WTC11 (cell line): ENCODE data around the gene MACF1. TPM values are rescaled to one million over a fixed set of nuclear protein-coding genes. Genes with fewer than 3 reads are reported as not detected.
A peak's percentile ranks its signal among the peaks of the same experiment; 100 is the strongest.
"Not testable (repeated sequence)": the region's sequence is repeated elsewhere in the genome, so short reads cannot be mapped to it uniquely, and the experiment has no call there.

Experiments used
- ATAC-seq: fragments of 200-7000 bp; cut with Tn5 transposase; 2 replicates; pipeline ENCODE4 v1.10.0; 2021; ENCODE audit warnings: mild to moderate bottlenecking, moderate library complexity
- CTCF ChIA-PET: fragments of 300-600 bp; sonication (Branson Sonifier 250); formaldehyde crosslinking; loops from one replicate; lab custom pipeline; 2021; ENCODE audit warnings: antibody characterized with exemption; lab: Charles Lee
- POLR2A ChIA-PET: fragments of 350-600 bp; sonication (Branson Sonifier 250); formaldehyde crosslinking; loops from one replicate; lab custom pipeline; 2021; ENCODE audit warnings: antibody characterized with exemption; lab: Charles Lee
- DNase-seq: peaks from one replicate; pipeline ENCODE4 v3.0.0; 2021; ENCODE audit warnings: low spot score
- H3K27ac Mint-ChIP-seq: 2 replicates; pipeline ENCODE4 v1.8.0; 2021; ENCODE audit warnings: mixed read lengths
- H3K27me3 Mint-ChIP-seq: 2 replicates; pipeline ENCODE4 v1.8.0; 2021; ENCODE audit warnings: low read depth, mild to moderate bottlenecking, moderate library complexity, mixed read lengths
- H3K36me3 Mint-ChIP-seq: 2 replicates; pipeline ENCODE4 v1.8.0; 2021; ENCODE audit warnings: mixed read lengths
- H3K4me1 Mint-ChIP-seq: 2 replicates; pipeline ENCODE4 v1.8.0; 2022; ENCODE audit warnings: mixed read lengths
- H3K4me3 Mint-ChIP-seq: 2 replicates; pipeline ENCODE4 v1.8.0; 2021; ENCODE audit warnings: mild to moderate bottlenecking, moderate library complexity, mixed read lengths
- H3K9me3 Mint-ChIP-seq: 2 replicates; pipeline ENCODE4 v1.8.0; 2021; ENCODE audit warnings: mixed read lengths
- CDX4 ChIP-seq: fragments of 250-450 bp; sonication (Bioruptor Pico); IDR thresholded peaks from 2 replicates; pipeline ENCODE4 v1.9.0; 2021; ENCODE audit warnings: moderate library complexity, mild to moderate bottlenecking, inconsistent platforms, borderline replicate concordance
- FOXP1 ChIP-seq: sonication (generic); formaldehyde crosslinking; IDR thresholded peaks from 2 replicates; pipeline ENCODE4 v1.8.0; 2022; ENCODE audit warnings: missing genetic modification reagents, mild to moderate bottlenecking, moderate library complexity, borderline replicate concordance
- FOXP4 ChIP-seq: sonication (generic); formaldehyde crosslinking; IDR thresholded peaks from 2 replicates; pipeline ENCODE4 v1.8.0; 2022; ENCODE audit warnings: mild to moderate bottlenecking, missing genetic modification reagents
- GABPB1 ChIP-seq: sonication (generic); formaldehyde crosslinking; IDR thresholded peaks from 2 replicates; pipeline ENCODE4 v1.8.1; 2023; ENCODE audit warnings: mild to moderate bottlenecking, missing genetic modification reagents
- GTF2I ChIP-seq: fragments of 250-450 bp; sonication (Bioruptor Pico); conservative IDR thresholded peaks from 2 replicates; pipeline ENCODE4 v1.4.0; 2021; ENCODE audit warnings: mild to moderate bottlenecking
- JAZF1 ChIP-seq: fragments of 250-450 bp; sonication (Bioruptor Pico); IDR thresholded peaks from 2 replicates; pipeline ENCODE4 v1.9.0; 2021; ENCODE audit warnings: moderate library complexity, mild to moderate bottlenecking, inconsistent platforms
- MLX ChIP-seq: sonication (generic); formaldehyde crosslinking; IDR thresholded peaks from 2 replicates; pipeline ENCODE4 v1.8.1; 2023; ENCODE audit warnings: mild to moderate bottlenecking, missing genetic modification reagents, moderate library complexity
- MYBL2 ChIP-seq: sonication (generic); formaldehyde crosslinking; IDR thresholded peaks from 2 replicates; pipeline ENCODE4 v1.8.1; 2023; ENCODE audit warnings: mild to moderate bottlenecking, moderate library complexity, missing genetic modification reagents
- SMAD3 ChIP-seq: sonication (generic); formaldehyde crosslinking; IDR thresholded peaks from 2 replicates; pipeline ENCODE4 v1.8.0; 2022; ENCODE audit warnings: missing genetic modification reagents, mild to moderate bottlenecking, borderline replicate concordance
- SOX15 ChIP-seq: fragments of 250-450 bp; sonication (Bioruptor Pico); IDR thresholded peaks from 2 replicates; pipeline ENCODE4 v1.9.0; 2021; ENCODE audit warnings: mild to moderate bottlenecking
- SP1 ChIP-seq: sonication (generic); formaldehyde crosslinking; conservative IDR thresholded peaks from 2 replicates; pipeline ENCODE4 v1.8.1; 2022; ENCODE audit warnings: missing genetic modification reagents
- TEAD4 ChIP-seq: sonication (generic); formaldehyde crosslinking; IDR thresholded peaks from 2 replicates; pipeline ENCODE4 v1.8.0; 2022; ENCODE audit warnings: mild to moderate bottlenecking, missing genetic modification reagents
- TP53 ChIP-seq: sonication (generic); formaldehyde crosslinking; IDR thresholded peaks from 2 replicates; pipeline ENCODE4 v1.8.1; 2023; ENCODE audit warnings: mild to moderate bottlenecking, missing genetic modification reagents
- ZBTB21 ChIP-seq: sonication (generic); formaldehyde crosslinking; IDR thresholded peaks from 2 replicates; pipeline ENCODE4 v1.8.1; 2023; ENCODE audit warnings: mild to moderate bottlenecking, missing genetic modification reagents, borderline replicate concordance
- ZNF121 ChIP-seq: sonication (generic); formaldehyde crosslinking; IDR thresholded peaks from 2 replicates; pipeline ENCODE4 v1.8.0; 2023; ENCODE audit warnings: missing genetic modification reagents
- ZNF219 ChIP-seq: sonication (generic); formaldehyde crosslinking; IDR thresholded peaks from 2 replicates; pipeline ENCODE4 v1.8.0; 2023; ENCODE audit warnings: missing genetic modification reagents, mild to moderate bottlenecking, borderline replicate concordance
- ZNF263 ChIP-seq: sonication (generic); formaldehyde crosslinking; IDR thresholded peaks from 2 replicates; pipeline ENCODE4 v1.8.1; 2022; ENCODE audit warnings: low read depth, mild to moderate bottlenecking, moderate library complexity, missing genetic modification reagents
- ZNF532 ChIP-seq: fragments of 250-450 bp; sonication (Bioruptor Pico); IDR thresholded peaks from 2 replicates; pipeline ENCODE4 v1.9.0; 2021; ENCODE audit warnings: mild to moderate bottlenecking, borderline replicate concordance
- ZNF671 ChIP-seq: fragments of 250-450 bp; sonication (Bioruptor Pico); IDR thresholded peaks from 2 replicates; pipeline ENCODE4 v1.8.0; 2021; ENCODE audit warnings: mild to moderate bottlenecking
- total RNA-seq: library from RNA; stranded (reverse); gene quantifications from 3 replicates; pipeline ENCODE4 v1.2.3, GENCODE V29; 2021
- TF ChIP-seq, protein P1 (sequence below): sonication (generic); formaldehyde crosslinking; IDR thresholded peaks from 2 replicates; pipeline ENCODE4 v1.8.1; 2023; ENCODE audit warnings: mild to moderate bottlenecking, missing genetic modification reagents, borderline replicate concordance

The MACF1 gene
- total RNA-seq, 1 experiment from 2014 or later: 327 TPM

DNA sequence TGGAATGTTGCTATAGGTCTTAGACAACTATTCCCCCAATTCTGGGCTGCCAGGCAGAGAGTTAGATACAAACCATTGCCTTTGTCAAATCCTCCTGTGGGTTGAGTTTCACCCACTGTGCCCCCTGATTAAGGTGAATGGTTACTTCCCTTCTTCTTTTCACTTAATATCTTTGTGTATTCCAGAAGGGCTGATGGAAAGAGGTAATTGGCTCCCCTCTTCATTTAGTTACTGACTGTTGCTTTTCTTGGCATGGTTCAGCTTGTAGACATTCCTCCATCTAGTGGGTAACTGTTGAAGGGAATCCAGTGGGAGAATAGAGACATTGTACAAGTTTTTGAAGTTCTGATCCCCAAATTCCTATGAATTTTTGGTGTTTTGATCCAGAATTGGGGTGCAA lies 43.8 kb upstream of the MACF1 start:
- H3K27me3 Mint-ChIP-seq: no peaks in the 10 kb centered on the region
- TF ChIP-seq ZNF671 (CRISPR knock-in tag): no peak
- TF ChIP-seq CDX4 (CRISPR knock-in tag): no peak
- no peak for TF ChIP-seq ZBTB21 (CRISPR knock-in tag)
- no peak for TF ChIP-seq SP1
- no peak for TF ChIP-seq SOX15 (CRISPR knock-in tag)
- no peak for TF ChIP-seq ZNF121 (CRISPR knock-in tag)
- no peak for TF ChIP-seq TEAD4
- TF ChIP-seq MLX: no peak
- no peak for TF ChIP-seq MYBL2 (CRISPR knock-in tag)
- no peak for TF ChIP-seq TP53 (CRISPR knock-in tag)
- no peak for TF ChIP-seq FOXP1 (CRISPR knock-in tag)
- no peak for TF ChIP-seq SMAD3 (CRISPR knock-in tag)
- TF ChIP-seq FOXP4: no peak
- TF ChIP-seq ZNF219 (CRISPR knock-in tag): no peak
- TF ChIP-seq ZNF263 (CRISPR knock-in tag): no peak
- no peak for TF ChIP-seq GTF2I
- no peak for TF ChIP-seq JAZF1 (CRISPR knock-in tag)
- TF ChIP-seq, protein P1, sequence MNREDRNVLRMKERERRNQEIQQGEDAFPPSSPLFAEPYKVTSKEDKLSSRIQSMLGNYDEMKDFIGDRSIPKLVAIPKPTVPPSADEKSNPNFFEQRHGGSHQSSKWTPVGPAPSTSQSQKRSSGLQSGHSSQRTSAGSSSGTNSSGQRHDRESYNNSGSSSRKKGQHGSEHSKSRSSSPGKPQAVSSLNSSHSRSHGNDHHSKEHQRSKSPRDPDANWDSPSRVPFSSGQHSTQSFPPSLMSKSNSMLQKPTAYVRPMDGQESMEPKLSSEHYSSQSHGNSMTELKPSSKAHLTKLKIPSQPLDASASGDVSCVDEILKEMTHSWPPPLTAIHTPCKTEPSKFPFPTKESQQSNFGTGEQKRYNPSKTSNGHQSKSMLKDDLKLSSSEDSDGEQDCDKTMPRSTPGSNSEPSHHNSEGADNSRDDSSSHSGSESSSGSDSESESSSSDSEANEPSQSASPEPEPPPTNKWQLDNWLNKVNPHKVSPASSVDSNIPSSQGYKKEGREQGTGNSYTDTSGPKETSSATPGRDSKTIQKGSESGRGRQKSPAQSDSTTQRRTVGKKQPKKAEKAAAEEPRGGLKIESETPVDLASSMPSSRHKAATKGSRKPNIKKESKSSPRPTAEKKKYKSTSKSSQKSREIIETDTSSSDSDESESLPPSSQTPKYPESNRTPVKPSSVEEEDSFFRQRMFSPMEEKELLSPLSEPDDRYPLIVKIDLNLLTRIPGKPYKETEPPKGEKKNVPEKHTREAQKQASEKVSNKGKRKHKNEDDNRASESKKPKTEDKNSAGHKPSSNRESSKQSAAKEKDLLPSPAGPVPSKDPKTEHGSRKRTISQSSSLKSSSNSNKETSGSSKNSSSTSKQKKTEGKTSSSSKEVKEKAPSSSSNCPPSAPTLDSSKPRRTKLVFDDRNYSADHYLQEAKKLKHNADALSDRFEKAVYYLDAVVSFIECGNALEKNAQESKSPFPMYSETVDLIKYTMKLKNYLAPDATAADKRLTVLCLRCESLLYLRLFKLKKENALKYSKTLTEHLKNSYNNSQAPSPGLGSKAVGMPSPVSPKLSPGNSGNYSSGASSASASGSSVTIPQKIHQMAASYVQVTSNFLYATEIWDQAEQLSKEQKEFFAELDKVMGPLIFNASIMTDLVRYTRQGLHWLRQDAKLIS (CRISPR knock-in tag): no peak
- no peak for TF ChIP-seq GABPB1 (CRISPR knock-in tag)
- TF ChIP-seq ZNF532 (CRISPR knock-in tag): no peak
- ATAC-seq (no peak), DNase-seq (no peak)
- peak overlapping the region; percentile 98 for H3K27ac Mint-ChIP-seq
- H3K4me1 Mint-ChIP-seq: peaks cover 76% of the 10 kb centered on the region
- ChIA-PET POLR2A (interaction anchor here (0.6 to 1.1 kb wide), 3 partner anchors 18 to 117 kb away, joined by 3 to 4 read pairs (median 3); no protein-coding TSS in a partner anchor), CTCF (interaction anchor here (0.6 to 4.5 kb wide), 4 partner anchors 18 to 39 kb away, joined by 3 to 39 read pairs (median 20); no protein-coding TSS in a partner anchor)
- no peaks in the 10 kb centered on the region for H3K9me3 Mint-ChIP-seq
- peak overlapping the region; percentile 69; the same call in 1 of the 2 replicates for H3K4me3 Mint-ChIP-seq
- no peaks in the 10 kb centered on the region for H3K36me3 Mint-ChIP-seq

DNA sequence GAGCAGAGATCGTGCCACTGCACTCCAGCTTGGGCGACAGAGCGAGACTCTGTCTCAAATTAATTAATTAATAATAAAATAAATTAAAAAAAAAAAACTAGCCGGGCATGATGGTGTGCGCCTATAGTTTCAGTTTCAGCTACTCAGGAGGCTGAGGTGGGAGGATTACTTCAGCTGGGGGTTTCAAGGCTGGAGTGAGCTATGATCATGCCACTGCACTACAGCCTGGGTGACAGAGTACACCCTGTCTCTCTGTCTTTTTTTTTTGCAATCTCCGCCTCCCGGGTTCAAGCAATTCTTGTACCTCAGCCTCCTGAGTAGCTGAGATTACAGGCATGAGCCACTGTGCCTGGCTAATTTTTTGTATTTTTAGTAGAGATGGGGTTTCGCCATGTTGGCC lies 42.7 kb upstream of the MACF1 start:
- POLR2A ChIA-PET, H3K4me3 Mint-ChIP-seq, DNase-seq, H3K36me3 Mint-ChIP-seq, ATAC-seq, H3K9me3 Mint-ChIP-seq, H3K27me3 Mint-ChIP-seq: not testable (repeated sequence)
- H3K27ac Mint-ChIP-seq: peak overlapping the region; percentile 35; the same call in 1 of the 2 replicates
- CTCF ChIA-PET: interaction anchor here (0.6 to 3.4 kb wide), 4 partner anchors 30 to 63 kb away, joined by 3 to 11 read pairs (median 4); no protein-coding TSS in a partner anchor
- H3K4me1 Mint-ChIP-seq: peaks cover 83% of the 10 kb centered on the region
